ENCODE results near the gene TMPRSS6. TPM values are rescaled to one million over a fixed set of nuclear protein-coding genes. Genes with fewer than 3 reads are reported as not detected.

The TMPRSS6 gene
- total RNA-seq, 1 experiment from 2014 or later = 0.04 TPM

- BruUV-seq (replicated peaks) = no TSS peak
- Histone ChIP-seq H2AFZ (ENCODE audit: low read length) (no peak overlapping the region), H3K9ac (ENCODE audit: low read length) (no peak overlapping the region), H3K4me1 (ENCODE audit: insufficient read depth, low read length) (no peaks in the 10 kb centered on the region), H3K9me2 (replicated peaks; ENCODE audit: low read length) (no peaks in the 10 kb centered on the region), H3K27me3 (ENCODE audit: low read length) (no peaks in the 10 kb centered on the region), H3K79me2 (ENCODE audit: low read length) (no peaks in the 10 kb centered on the region), H3F3A (ENCODE audit: low read length, unreplicated experiment) (no peaks in the 10 kb centered on the region), H3K27ac (ENCODE audit: low read length) (no peak overlapping the region), H4K20me1 (ENCODE audit: low read length) (no peaks in the 10 kb centered on the region), H3K36me3 (ENCODE audit: low read depth, low read length) (no peaks in the 10 kb centered on the region), H3K4me3 (ENCODE audit: low read length) (no peak overlapping the region), H3K4me2 (ENCODE audit: low read length) (no peak overlapping the region), H3K9me3 (ENCODE audit: low read length) (no peaks in the 10 kb centered on the region)
- POLR2A ChIA-PET (ENCODE audit: unreplicated experiment) = no interaction called here
- intact Hi-C loops (cut with micrococcal nuclease) = no loop called here
- DNase-seq = peak; percentile 12
- ATAC-seq = no peak
- CTCF ChIA-PET = no interaction called here
- TF ChIP-seq CTCF (conservative IDR thresholded peaks at IDR 0.05; ENCODE audit: low read depth, low read length) (no peak), EZH2phosphoT487 (IDR thresholded peaks at IDR 0.05; ENCODE audit: borderline replicate concordance, low read length) (no peak), EZH2 (IDR thresholded peaks at IDR 0.05; ENCODE audit: low read length, unreplicated experiment) (no peak)
Measured at GRCh38 chr22:37154925-37155712, 45.6 kb upstream of the TMPRSS6 start.

- no peaks in the 10 kb centered on the region for H3K27me3 ChIP-seq (ENCODE audit: low read length)
- ChIA-PET CTCF (no interaction called here), POLR2A (ENCODE audit: unreplicated experiment) (no interaction called here)
- TF ChIP-seq CTCF (conservative IDR thresholded peaks at IDR 0.05; ENCODE audit: low read depth, low read length) = no peak
- no peak for TF ChIP-seq EZH2phosphoT487 (IDR thresholded peaks at IDR 0.05; ENCODE audit: borderline replicate concordance, low read length)
- TF ChIP-seq EZH2 (IDR thresholded peaks at IDR 0.05; ENCODE audit: low read length, unreplicated experiment) = no peak
- H3K36me3 ChIP-seq (ENCODE audit: low read depth, low read length) = no peaks in the 10 kb centered on the region
- no peak overlapping the region for H2AFZ ChIP-seq (ENCODE audit: low read length)
- H4K20me1 ChIP-seq (ENCODE audit: low read length) = no peaks in the 10 kb centered on the region
- no peak overlapping the region for H3K9ac ChIP-seq (ENCODE audit: low read length)
- no peaks in the 10 kb centered on the region for H3F3A ChIP-seq (ENCODE audit: low read length, unreplicated experiment)
- no peak for ATAC-seq
- intact Hi-C loops (cut with micrococcal nuclease) = no loop called here
- no peaks in the 10 kb centered on the region for H3K9me2 ChIP-seq (replicated peaks; ENCODE audit: low read length)
- no peak for DNase-seq
- no peak overlapping the region for H3K4me2 ChIP-seq (ENCODE audit: low read length)
- no peaks in the 10 kb centered on the region for H3K9me3 ChIP-seq (ENCODE audit: low read length)
- H3K4me1 ChIP-seq (ENCODE audit: insufficient read depth, low read length) = no peaks in the 10 kb centered on the region
- BruUV-seq (replicated peaks) = no TSS peak
- H3K79me2 ChIP-seq (ENCODE audit: low read length) = no peaks in the 10 kb centered on the region
- H3K27ac ChIP-seq (ENCODE audit: low read length) = no peak overlapping the region
- H3K4me3 ChIP-seq (ENCODE audit: low read length) = no peak overlapping the region
Measured at GRCh38 chr22:37153901-37154300, 44.4 kb upstream of the TMPRSS6 start.

GRCh38 chr22:37151401-37151800, 41.9 kb upstream of the TMPRSS6 start:
- ChIA-PET CTCF (no interaction called here), POLR2A (ENCODE audit: unreplicated experiment) (no interaction called here)
- no peak for DNase-seq
- H3K27me3 ChIP-seq (ENCODE audit: low read length) = no peaks in the 10 kb centered on the region
- H3K27ac ChIP-seq (ENCODE audit: low read length) = no peak overlapping the region
- no peaks in the 10 kb centered on the region for H3K9me3 ChIP-seq (ENCODE audit: low read length)
- no peak overlapping the region for H3K9ac ChIP-seq (ENCODE audit: low read length)
- H3K4me2 ChIP-seq (ENCODE audit: low read length) = no peak overlapping the region
- no peaks in the 10 kb centered on the region for H3K4me1 ChIP-seq (ENCODE audit: insufficient read depth, low read length)
- no peaks in the 10 kb centered on the region for H4K20me1 ChIP-seq (ENCODE audit: low read length)
- no peaks in the 10 kb centered on the region for H3F3A ChIP-seq (ENCODE audit: low read length, unreplicated experiment)
- no TSS peak for BruUV-seq (replicated peaks)
- intact Hi-C loops (cut with micrococcal nuclease) = no loop called here
- H2AFZ ChIP-seq (ENCODE audit: low read length) = no peak overlapping the region
- no peaks in the 10 kb centered on the region for H3K9me2 ChIP-seq (replicated peaks; ENCODE audit: low read length)
- no peak for ATAC-seq
- no peaks in the 10 kb centered on the region for H3K79me2 ChIP-seq (ENCODE audit: low read length)
- H3K4me3 ChIP-seq (ENCODE audit: low read length) = no peak overlapping the region
- no peaks in the 10 kb centered on the region for H3K36me3 ChIP-seq (ENCODE audit: low read depth, low read length)
- TF ChIP-seq EZH2phosphoT487 (IDR thresholded peaks at IDR 0.05; ENCODE audit: borderline replicate concordance, low read length) (no peak), CTCF (conservative IDR thresholded peaks at IDR 0.05; ENCODE audit: low read depth, low read length) (no peak), EZH2 (IDR thresholded peaks at IDR 0.05; ENCODE audit: low read length, unreplicated experiment) (no peak)
